ENCODE measurements around the gene RIC8B.

The RIC8B gene

GRCh38 chr12:106878804-106879203 is 104.3 kb downstream of the RIC8B start:
- no peak for DNase-seq

- DNase-seq = no peak
These were observed 105.1 kb downstream of the RIC8B start for GRCh38 chr12:106879612-106880011.

- DNase-seq = no peak
These were observed 108.9 kb downstream of the RIC8B start for GRCh38 chr12:106883426-106883825.

- no peak for DNase-seq
These were observed 110.5 kb downstream of the RIC8B start for GRCh38 chr12:106885026-106885425.

- no peak for DNase-seq
These were observed 111.2 kb downstream of the RIC8B start for GRCh38 chr12:106885541-106886249.

- no peak for DNase-seq
These were observed 112.5 kb downstream of the RIC8B start for GRCh38 chr12:106886932-106887331.

- no peak for DNase-seq
These were observed 114.0 kb downstream of the RIC8B start for GRCh38 chr12:106888348-106888970.

GRCh38 chr12:106889326-106889725 is 114.8 kb downstream of the RIC8B start:
- DNase-seq = no peak

- DNase-seq = no peak
These were observed 115.6 kb downstream of the RIC8B start for GRCh38 chr12:106889950-106890626.

- no peak for DNase-seq
These were observed 117.6 kb downstream of the RIC8B start for GRCh38 chr12:106892075-106892474.

GRCh38 chr12:106893451-106893850 is 119.0 kb downstream of the RIC8B start:
- DNase-seq = no peak

- no peak for DNase-seq
These were observed 120.3 kb downstream of the RIC8B start for GRCh38 chr12:106894774-106895173.

GRCh38 chr12:106896603-106897002 is 122.1 kb downstream of the RIC8B start:
- no peak for DNase-seq

GRCh38 chr12:106897082-106897481 is 122.6 kb downstream of the RIC8B start:
- no peak for DNase-seq

GRCh38 chr12:106897981-106898901 is 123.8 kb downstream of the RIC8B start:
- no peak for DNase-seq

GRCh38 chr12:106900554-106900953 is 126.1 kb downstream of the RIC8B start:
- DNase-seq = no peak

GRCh38 chr12:106901276-106901675 is 126.8 kb downstream of the RIC8B start:
- no peak for DNase-seq

- DNase-seq = no peak
These were observed 127.6 kb downstream of the RIC8B start for GRCh38 chr12:106902053-106902452.

- peak; percentile 74 for DNase-seq
These were observed 128.9 kb downstream of the RIC8B start for GRCh38 chr12:106903241-106903945.

- DNase-seq = no peak
These were observed 132.2 kb downstream of the RIC8B start for GRCh38 chr12:106906715-106907114.

- DNase-seq = peak; percentile 10
These were observed 132.9 kb downstream of the RIC8B start for GRCh38 chr12:106907411-106907810.

- DNase-seq = no peak
These were observed 133.4 kb downstream of the RIC8B start for GRCh38 chr12:106907846-106908245.

Data from activated CD4-positive, alpha-beta T cell treated with anti-CD3 and anti-CD28 coated beads, Interleukin-2, Interleukin-6, amounts not matched to agents 100 ng/mL and 50 ng/mL, durations not matched to agents 16 hours and 8 hours (primary cell).